ENCODE results near the gene SYNGR2.

SYNGR2 gene

DNA sequence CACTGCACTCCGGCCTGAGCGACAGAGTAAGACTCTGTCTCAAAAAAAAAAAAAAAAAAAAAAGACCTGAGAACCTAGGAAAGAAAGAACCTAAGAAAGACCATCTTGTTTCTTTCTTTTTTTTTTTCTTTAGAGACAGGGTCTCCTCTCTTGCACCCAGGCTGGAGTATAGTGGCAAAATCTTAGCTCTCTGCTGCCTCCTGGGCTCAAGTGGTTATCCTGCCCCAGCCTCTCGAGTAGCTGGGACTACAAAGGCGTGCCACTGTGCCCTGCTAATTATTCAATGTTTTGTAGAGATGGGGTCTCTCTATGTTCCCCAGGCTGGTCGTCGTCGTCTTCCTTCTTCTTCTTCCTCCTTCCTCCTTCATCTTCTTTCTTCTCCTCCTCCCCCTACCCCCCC lies 37.9 kb downstream of the SYNGR2 start (continued):
- TF ChIP-seq, protein P1, sequence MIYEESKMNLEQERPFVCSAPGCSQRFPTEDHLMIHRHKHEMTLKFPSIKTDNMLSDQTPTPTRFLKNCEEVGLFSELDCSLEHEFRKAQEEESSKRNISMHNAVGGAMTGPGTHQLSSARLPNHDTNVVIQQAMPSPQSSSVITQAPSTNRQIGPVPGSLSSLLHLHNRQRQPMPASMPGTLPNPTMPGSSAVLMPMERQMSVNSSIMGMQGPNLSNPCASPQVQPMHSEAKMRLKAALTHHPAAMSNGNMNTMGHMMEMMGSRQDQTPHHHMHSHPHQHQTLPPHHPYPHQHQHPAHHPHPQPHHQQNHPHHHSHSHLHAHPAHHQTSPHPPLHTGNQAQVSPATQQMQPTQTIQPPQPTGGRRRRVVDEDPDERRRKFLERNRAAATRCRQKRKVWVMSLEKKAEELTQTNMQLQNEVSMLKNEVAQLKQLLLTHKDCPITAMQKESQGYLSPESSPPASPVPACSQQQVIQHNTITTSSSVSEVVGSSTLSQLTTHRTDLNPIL (CRISPR knock-in tag; IDR thresholded peaks at IDR 0.05; ENCODE audit: low read depth): no peak
- TF ChIP-seq ZC3H10 (CRISPR knock-in tag; IDR thresholded peaks at IDR 0.05) (no peak), ARNTL (CRISPR knock-in tag; IDR thresholded peaks at IDR 0.05; ENCODE audit: borderline replicate concordance, low read depth) (no peak), ZNF70 (CRISPR knock-in tag; IDR thresholded peaks at IDR 0.05) (no peak)

GRCh38 chr17:78208486-78208885 lies 40.1 kb downstream of the SYNGR2 start:
- TF ChIP-seq ESRRG (CRISPR knock-in tag; IDR thresholded peaks at IDR 0.05) (no peak), SNAI2 (CRISPR knock-in tag; IDR thresholded peaks at IDR 0.05) (no peak), TCF4 (CRISPR knock-in tag; IDR thresholded peaks at IDR 0.05; ENCODE audit: borderline replicate concordance) (no peak)
- TF ChIP-seq, protein P2, sequence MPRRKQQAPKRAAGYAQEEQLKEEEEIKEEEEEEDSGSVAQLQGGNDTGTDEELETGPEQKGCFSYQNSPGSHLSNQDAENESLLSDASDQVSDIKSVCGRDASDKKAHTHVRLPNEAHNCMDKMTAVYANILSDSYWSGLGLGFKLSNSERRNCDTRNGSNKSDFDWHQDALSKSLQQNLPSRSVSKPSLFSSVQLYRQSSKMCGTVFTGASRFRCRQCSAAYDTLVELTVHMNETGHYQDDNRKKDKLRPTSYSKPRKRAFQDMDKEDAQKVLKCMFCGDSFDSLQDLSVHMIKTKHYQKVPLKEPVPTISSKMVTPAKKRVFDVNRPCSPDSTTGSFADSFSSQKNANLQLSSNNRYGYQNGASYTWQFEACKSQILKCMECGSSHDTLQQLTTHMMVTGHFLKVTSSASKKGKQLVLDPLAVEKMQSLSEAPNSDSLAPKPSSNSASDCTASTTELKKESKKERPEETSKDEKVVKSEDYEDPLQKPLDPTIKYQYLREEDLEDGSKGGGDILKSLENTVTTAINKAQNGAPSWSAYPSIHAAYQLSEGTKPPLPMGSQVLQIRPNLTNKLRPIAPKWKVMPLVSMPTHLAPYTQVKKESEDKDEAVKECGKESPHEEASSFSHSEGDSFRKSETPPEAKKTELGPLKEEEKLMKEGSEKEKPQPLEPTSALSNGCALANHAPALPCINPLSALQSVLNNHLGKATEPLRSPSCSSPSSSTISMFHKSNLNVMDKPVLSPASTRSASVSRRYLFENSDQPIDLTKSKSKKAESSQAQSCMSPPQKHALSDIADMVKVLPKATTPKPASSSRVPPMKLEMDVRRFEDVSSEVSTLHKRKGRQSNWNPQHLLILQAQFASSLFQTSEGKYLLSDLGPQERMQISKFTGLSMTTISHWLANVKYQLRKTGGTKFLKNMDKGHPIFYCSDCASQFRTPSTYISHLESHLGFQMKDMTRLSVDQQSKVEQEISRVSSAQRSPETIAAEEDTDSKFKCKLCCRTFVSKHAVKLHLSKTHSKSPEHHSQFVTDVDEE (CRISPR knock-in tag; IDR thresholded peaks at IDR 0.05): no peak
- no peak for ATAC-seq

DNA sequence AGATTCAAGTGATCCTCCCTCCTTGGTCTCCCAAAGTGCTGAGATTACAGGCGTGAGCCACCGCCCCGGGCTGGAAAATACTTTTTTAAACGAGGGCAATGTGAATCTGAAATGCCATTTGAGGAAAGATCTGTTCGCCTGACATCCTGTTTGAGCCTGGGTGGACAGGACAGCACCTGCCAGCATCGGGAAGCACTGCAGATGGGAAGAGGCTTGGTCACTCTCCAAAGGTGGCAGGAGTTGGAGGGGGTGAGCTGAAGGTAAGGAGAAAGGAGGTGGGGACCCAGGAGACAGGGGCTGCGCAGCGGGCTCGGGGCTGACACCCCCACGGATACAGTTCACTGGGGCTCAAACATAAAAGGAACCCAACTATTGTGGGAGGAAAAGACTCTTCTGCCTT lies 41.7 kb downstream of the SYNGR2 start:
- ATAC-seq: no peak
- TF ChIP-seq TCF4 (CRISPR knock-in tag; IDR thresholded peaks at IDR 0.05; ENCODE audit: borderline replicate concordance) (no peak), ZNF565 (CRISPR knock-in tag; conservative IDR thresholded peaks at IDR 0.05; ENCODE audit: low read depth) (no peak), RARB (CRISPR knock-in tag; IDR thresholded peaks at IDR 0.05) (no peak), ESRRG (CRISPR knock-in tag; IDR thresholded peaks at IDR 0.05) (no peak), ISL1 (CRISPR knock-in tag; IDR thresholded peaks at IDR 0.05) (no peak), CSRNP3 (CRISPR knock-in tag; IDR thresholded peaks at IDR 0.05) (no peak), ARNTL (CRISPR knock-in tag; IDR thresholded peaks at IDR 0.05; ENCODE audit: borderline replicate concordance, low read depth) (no peak), TOX (CRISPR knock-in tag; IDR thresholded peaks at IDR 0.05; ENCODE audit: borderline replicate concordance) (no peak), GLIS3 (CRISPR knock-in tag; IDR thresholded peaks at IDR 0.05) (no peak)
- TF ChIP-seq, protein P1 (CRISPR knock-in tag; IDR thresholded peaks at IDR 0.05; ENCODE audit: low read depth): no peak

GRCh38 chr17:78211032-78211431 lies 42.7 kb downstream of the SYNGR2 start:
- ATAC-seq: no peak
- no peak for TF ChIP-seq ZFP30 (CRISPR knock-in tag; IDR thresholded peaks at IDR 0.05)
- TF ChIP-seq PPARA (CRISPR knock-in tag; IDR thresholded peaks at IDR 0.05; ENCODE audit: borderline replicate concordance): no peak
- no peak for TF ChIP-seq RARB (CRISPR knock-in tag; IDR thresholded peaks at IDR 0.05)
- TF ChIP-seq, protein P1 (CRISPR knock-in tag; IDR thresholded peaks at IDR 0.05; ENCODE audit: low read depth): no peak
- TF ChIP-seq ARNTL (CRISPR knock-in tag; IDR thresholded peaks at IDR 0.05; ENCODE audit: borderline replicate concordance, low read depth): no peak
- no peak for TF ChIP-seq ZFP3 (CRISPR knock-in tag; IDR thresholded peaks at IDR 0.05)

DNA sequence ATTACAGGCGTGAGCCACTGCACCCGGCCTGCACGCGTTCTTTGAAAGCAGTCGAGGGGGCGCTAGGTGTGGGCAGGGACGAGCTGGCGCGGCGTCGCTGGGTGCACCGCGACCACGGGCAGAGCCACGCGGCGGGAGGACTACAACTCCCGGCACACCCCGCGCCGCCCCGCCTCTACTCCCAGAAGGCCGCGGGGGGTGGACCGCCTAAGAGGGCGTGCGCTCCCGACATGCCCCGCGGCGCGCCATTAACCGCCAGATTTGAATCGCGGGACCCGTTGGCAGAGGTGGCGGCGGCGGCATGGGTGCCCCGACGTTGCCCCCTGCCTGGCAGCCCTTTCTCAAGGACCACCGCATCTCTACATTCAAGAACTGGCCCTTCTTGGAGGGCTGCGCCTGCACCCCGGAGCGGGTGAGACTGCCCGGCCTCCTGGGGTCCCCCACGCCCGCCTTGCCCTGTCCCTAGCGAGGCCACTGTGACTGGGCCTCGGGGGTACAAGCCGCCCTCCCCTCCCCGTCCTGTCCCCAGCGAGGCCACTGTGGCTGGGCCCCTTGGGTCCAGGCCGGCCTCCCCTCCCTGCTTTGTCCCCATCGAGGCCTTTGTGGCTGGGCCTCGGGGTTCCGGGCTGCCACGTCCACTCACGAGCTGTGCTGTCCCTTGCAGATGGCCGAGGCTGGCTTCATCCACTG lies 45.8 kb downstream of the SYNGR2 start, which contains the start of gene BIRC5:
Gene BIRC5, plus strand, starts transcription at position 238 of the 690 bp plus-strand sequence. Its CDS starts 64 bp downstream, at position 302.
- ATAC-seq: peak; percentile 99
- TF ChIP-seq RARB (CRISPR knock-in tag; IDR thresholded peaks at IDR 0.05) (no peak), TCF4 (CRISPR knock-in tag; IDR thresholded peaks at IDR 0.05; ENCODE audit: borderline replicate concordance) (no peak)
- TF ChIP-seq, protein P2 (CRISPR knock-in tag; IDR thresholded peaks at IDR 0.05): peak; percentile 45; the same call in 1 of the 2 replicates
